BLaER1 treated with 17β-estradiol and CSF1 and Interleukin-3, amounts not matched to agents 10 nM and 100 nM (cell line): ENCODE data around the gene APOL3.
"Not testable (repeated sequence)": the region's sequence is repeated elsewhere in the genome, so short reads cannot be mapped to it uniquely, and the experiment has no call there.

Experiments used
- H3K27ac ChIP-seq, 11 experiments: shearing (Covaris generic); formaldehyde crosslinking; 2 replicates each; pipeline ENCODE4 v1.8.1; 2022
- H3K27me3 ChIP-seq, 11 experiments: shearing (Covaris generic); formaldehyde crosslinking; 2 replicates each; pipeline ENCODE4 v1.8.1; 2022
- H3K36me3 ChIP-seq, 11 experiments: shearing (Covaris generic); formaldehyde crosslinking; 2 replicates each; pipeline ENCODE4 v1.8.1; 2022
- H3K4me1 ChIP-seq, 10 experiments: shearing (Covaris generic); formaldehyde crosslinking; 2 replicates each; pipeline ENCODE4 v1.8.1; 2022
- H3K4me2 ChIP-seq, 11 experiments: shearing (Covaris generic); formaldehyde crosslinking; 2 replicates each; pipeline ENCODE4 v1.8.1; 2022
- H3K4me3 ChIP-seq, 10 experiments: shearing (Covaris generic); formaldehyde crosslinking; 2 replicates each; pipeline ENCODE4 v1.8.1; 2022
- H3K9ac ChIP-seq, 11 experiments: shearing (Covaris generic); formaldehyde crosslinking; 2 replicates each; pipeline ENCODE4 v1.8.1; 2022
- H3K9me3 ChIP-seq, 11 experiments: shearing (Covaris generic); formaldehyde crosslinking; replicated peaks in 1 of 11; 2 replicates each; pipeline ENCODE4 v1.8.1; 2022
- H4K20me1 ChIP-seq, 11 experiments: shearing (Covaris generic); formaldehyde crosslinking; 2 replicates each; pipeline ENCODE4 v1.8.1; 2022
- Cebpa-rat ChIP-seq, 11 experiments: shearing (Covaris generic); IDR thresholded peaks; 2 replicates each; pipeline ENCODE4 v1.8.1; 2022

The APOL3 gene

DNA sequence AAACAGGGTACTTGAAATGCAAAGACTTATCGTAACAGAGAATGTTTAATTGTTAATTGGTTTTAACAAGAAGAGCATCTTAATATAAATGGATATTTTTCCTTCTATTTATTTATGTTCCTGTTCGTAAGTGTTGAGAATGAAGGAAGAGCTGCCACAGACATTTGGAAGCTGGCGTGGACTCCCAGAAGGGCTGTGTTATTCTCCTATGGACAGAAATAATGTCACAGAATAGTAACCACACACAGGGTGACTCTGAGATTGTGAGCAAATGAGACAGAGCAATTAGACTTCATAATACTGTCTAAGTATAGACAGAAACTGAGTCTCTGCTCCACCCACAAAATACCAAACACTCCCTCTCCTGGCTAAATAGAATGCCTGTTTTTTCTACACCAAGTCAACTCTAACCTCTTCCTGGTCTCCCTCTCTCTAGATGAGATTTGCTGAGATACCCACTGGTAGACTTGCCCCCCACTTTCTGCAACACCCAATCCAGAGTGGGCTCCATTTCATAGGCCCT, 6.1 kb downstream of the APOL3 start:
- Histone ChIP-seq H3K27me3 (no peaks in the 10 kb centered on the region), H3K4me2 (peak overlapping the region; percentile 92 to 99 (median 97); a peak in 19 of 22 replicates), H3K36me3 (peaks cover 15 to 54% (median 39%) of the 10 kb centered on the region in 11 experiments), H3K4me3 (no peak overlapping the region), H3K9ac (no peak overlapping the region; a peak in 1 of 22 replicates), H3K4me1 (peaks cover 46 to 77% (median 48%) of the 10 kb centered on the region in 10 experiments), H4K20me1 (peaks cover 0 to 4% (median 0%) of the 10 kb centered on the region in 11 experiments; a peak in 1 of 22 replicates), H3K9me3 (peaks cover 0 to 18% (median 9%) of the 10 kb centered on the region in 11 experiments; a peak in 10 of 22 replicates), H3K27ac (peak overlapping the region in 3 of 11 experiments; percentile 30 to 95 (median 91); a peak in 3 of 22 replicates)
- TF ChIP-seq Cebpa-rat (IDR thresholded peaks at IDR 0.05): no peak

DNA sequence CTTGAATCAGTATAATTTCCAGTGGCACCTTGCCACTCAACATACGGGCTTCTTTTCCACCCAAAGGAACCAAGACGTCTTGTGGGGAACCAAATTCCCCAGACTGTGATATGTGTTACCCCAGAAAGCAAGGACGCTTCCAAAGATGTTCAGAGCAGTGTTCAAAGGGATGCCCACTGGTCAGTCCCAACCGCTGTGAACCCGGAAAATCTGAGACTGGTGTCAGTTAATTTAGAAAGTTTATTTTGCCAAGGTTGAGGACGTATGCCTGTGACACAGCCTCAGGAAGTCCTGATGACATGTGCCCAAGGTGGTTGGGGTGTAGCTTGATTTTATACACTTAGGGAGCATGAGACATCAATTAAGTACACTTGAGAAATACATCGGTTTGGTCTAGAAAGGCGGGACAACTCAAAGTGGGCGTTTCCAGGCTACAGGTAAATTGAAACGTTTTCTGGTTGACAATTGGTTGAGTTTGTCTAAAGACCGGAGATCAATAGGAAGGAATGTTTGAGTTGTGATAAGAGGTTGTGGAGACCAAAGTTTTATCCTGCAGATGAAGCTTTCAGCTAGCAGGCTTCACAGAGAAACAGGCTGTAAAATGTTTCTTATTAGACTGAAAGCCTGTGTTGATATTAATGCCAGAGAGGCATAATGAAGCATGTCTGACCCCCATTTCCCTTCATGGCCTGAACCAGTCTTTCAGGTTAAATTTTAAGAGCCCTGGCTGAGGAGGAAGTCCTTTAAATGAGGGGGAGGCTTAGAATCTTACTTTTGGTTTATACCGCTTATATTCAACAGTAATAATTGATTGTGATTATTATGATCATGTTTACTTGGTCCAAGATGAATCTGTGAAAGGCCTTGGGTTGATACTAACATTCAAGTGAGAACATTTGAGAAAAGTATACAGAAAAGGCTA, 6.8 kb downstream of the APOL3 start:
- Histone ChIP-seq H3K9me3 (peaks cover 0 to 18% (median 9%) of the 10 kb centered on the region in 11 experiments; a peak in 10 of 22 replicates), H3K36me3 (peaks cover 22 to 61% (median 45%) of the 10 kb centered on the region in 11 experiments), H3K4me2 (peak overlapping the region in 2 of 11 experiments; percentile 93 to 99; a peak in 2 of 22 replicates), H3K27ac (no peak overlapping the region), H4K20me1 (peaks cover 0 to 4% (median 0%) of the 10 kb centered on the region in 11 experiments; a peak in 1 of 22 replicates), H3K4me1 (peaks cover 41 to 75% (median 47%) of the 10 kb centered on the region in 10 experiments), H3K27me3 (no peaks in the 10 kb centered on the region), H3K4me3 (no peak overlapping the region), H3K9ac (no peak overlapping the region)
- no peak for TF ChIP-seq Cebpa-rat (IDR thresholded peaks at IDR 0.05)

DNA sequence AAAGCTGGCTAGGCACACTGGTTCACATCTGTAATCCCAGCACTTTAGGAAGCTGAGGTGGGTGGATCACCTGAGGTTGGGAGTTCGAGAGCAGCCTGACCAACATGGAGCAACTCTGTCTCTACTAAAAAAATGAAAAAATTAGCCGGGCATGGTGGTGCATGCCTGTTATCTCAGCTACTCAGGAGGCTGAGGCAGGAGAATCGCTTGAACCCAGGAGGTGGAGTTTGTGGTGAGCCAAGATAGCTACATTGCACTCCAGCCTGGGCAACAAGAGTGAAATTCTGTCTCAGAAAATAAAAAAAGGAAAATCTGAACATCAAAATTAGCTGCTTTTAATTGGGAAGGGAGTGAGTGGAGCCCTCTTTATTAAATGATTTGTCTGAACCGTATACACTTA, 7.7 kb downstream of the APOL3 start:
- H3K27ac ChIP-seq, H3K27me3 ChIP-seq, H3K4me2 ChIP-seq, H4K20me1 ChIP-seq, H3K9ac ChIP-seq, H3K4me3 ChIP-seq: not testable (repeated sequence)
- Histone ChIP-seq H3K36me3 (peaks cover 32 to 70% (median 52%) of the 10 kb centered on the region in 11 experiments), H3K4me1 (peaks cover 41 to 75% (median 47%) of the 10 kb centered on the region in 10 experiments), H3K9me3 (peaks cover 0 to 18% (median 9%) of the 10 kb centered on the region in 11 experiments; a peak in 10 of 22 replicates)

DNA sequence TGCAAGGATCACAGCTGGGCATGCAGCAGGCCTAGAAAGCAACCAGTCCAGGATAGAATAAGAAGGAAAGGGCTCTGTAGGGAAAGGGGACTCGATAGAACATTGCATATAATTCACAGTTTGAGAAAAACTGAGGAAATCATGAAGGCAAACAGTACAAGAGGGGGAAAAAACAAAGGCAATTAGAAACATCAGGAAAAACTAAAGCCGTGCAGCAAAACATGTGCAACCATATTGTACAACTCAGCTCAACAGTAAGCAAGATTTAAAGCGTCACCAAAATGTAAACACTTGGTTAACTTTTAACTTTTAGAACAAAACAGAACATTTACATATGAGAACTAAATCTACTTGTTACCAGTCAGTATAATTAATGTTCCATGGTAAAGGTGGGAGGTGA, 8.5 kb downstream of the APOL3 start:
- Histone ChIP-seq H4K20me1 (peaks cover 0 to 9% (median 0%) of the 10 kb centered on the region in 11 experiments; a peak in 2 of 22 replicates), H3K27me3 (no peaks in the 10 kb centered on the region), H3K4me3 (no peak overlapping the region), H3K27ac (no peak overlapping the region), H3K9me3 (peaks cover 0 to 18% (median 9%) of the 10 kb centered on the region in 11 experiments; a peak in 10 of 22 replicates), H3K4me2 (peak overlapping the region in 1 of 11 experiments; percentile 5; a peak in 1 of 22 replicates), H3K4me1 (peaks cover 41 to 75% (median 48%) of the 10 kb centered on the region in 10 experiments), H3K9ac (no peak overlapping the region), H3K36me3 (peaks cover 34 to 71% (median 52%) of the 10 kb centered on the region in 11 experiments)
- no peak for TF ChIP-seq Cebpa-rat (IDR thresholded peaks at IDR 0.05)

DNA sequence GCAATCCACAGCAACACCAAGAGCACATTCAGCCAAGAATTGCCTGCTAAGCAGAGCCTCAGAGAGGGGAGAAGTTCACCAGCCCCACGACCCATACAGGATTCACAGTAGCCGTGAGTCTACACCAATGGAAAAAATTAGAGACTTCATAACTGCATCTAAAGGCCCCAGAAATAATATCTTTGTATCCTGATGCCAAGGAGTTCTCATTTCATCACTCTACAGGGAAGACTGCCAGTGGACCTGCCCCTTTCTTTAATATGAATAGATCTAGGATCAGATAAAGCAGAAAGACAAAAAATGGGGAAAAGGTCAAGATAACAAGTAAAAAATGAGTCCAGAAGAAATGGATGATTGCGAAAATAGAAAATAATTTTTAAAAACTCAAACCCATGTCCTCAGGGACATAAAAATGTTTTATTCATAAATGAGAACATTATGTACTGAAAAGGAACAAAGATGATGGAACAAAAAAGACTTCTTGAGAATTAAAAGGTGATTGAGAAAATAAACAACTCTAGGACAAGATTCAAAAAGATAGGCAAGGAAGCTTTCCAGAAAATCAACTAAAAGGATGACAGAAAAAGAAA, 9.5 kb downstream of the APOL3 start:
- Histone ChIP-seq H3K4me1 (peaks cover 38 to 75% (median 44%) of the 10 kb centered on the region in 10 experiments), H3K9ac (peak overlapping the region in 1 of 11 experiments; percentile 18; a peak in 1 of 22 replicates), H3K27me3 (no peaks in the 10 kb centered on the region), H3K27ac (no peak overlapping the region), H3K9me3 (peaks cover 0 to 18% (median 9%) of the 10 kb centered on the region in 11 experiments; a peak in 10 of 22 replicates), H3K36me3 (peaks cover 34 to 75% (median 52%) of the 10 kb centered on the region in 11 experiments), H3K4me2 (peak overlapping the region in 1 of 11 experiments; percentile 39; a peak in 1 of 22 replicates), H3K4me3 (no peak overlapping the region), H4K20me1 (peaks cover 0 to 9% (median 0%) of the 10 kb centered on the region in 11 experiments; a peak in 2 of 22 replicates)
- TF ChIP-seq Cebpa-rat (IDR thresholded peaks at IDR 0.05): no peak

DNA sequence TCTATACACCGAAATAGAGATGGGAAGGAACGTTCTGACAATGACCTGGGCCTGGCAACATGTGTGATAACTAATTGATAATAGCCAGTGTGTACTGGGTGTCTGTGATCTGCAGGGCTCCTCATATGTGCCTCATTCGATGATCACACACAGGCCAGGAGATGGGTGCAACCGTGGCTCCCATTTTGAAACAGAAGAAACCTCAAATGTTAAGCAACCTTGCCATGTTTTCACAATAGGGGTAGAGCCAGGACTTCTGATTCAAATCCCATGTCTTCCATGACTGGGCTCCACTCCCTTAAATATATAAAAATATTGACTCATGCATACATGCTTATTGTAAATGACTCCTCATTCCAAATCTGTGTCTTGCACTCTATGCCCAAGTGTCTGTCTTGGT, 11.1 kb downstream of the APOL3 start:
- H3K4me3 ChIP-seq: no peak overlapping the region

DNA sequence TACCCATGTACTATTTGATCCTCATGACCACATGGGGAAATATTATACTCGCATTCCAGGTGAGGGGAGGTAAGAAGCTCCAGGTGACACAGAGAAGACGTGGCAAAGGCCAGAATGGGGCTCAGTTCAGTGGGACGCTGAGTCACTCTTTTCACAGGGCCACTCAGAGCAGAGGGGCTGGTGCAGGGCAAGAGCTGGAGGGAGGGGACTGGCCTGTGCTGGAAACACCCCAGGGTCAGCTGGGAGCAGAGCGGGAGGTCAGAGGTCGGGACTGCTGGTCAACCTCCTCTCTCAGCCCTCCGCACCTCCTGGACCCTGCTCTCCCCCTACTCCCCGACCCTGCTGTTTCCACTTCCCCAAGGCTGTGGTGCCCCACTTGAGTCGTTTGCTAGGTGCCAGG, 12.1 kb downstream of the APOL3 start:
- Histone ChIP-seq H4K20me1 (peaks cover 0 to 9% (median 0%) of the 10 kb centered on the region in 11 experiments; a peak in 2 of 22 replicates), H3K27ac (0 out of 22 replicates have a peak overlapping the region, but pooled peaks of 2 of the 11 experiments have one; percentile 19 to 21), H3K4me3 (no peak overlapping the region), H3K4me2 (peak overlapping the region; percentile 32 to 70 (median 60); a peak in 20 of 22 replicates), H3K36me3 (peaks cover 43 to 72% (median 54%) of the 10 kb centered on the region in 11 experiments), H3K9me3 (peaks cover 0 to 16% (median 9%) of the 10 kb centered on the region in 11 experiments; a peak in 10 of 22 replicates), H3K9ac (no peak overlapping the region; a peak in 3 of 22 replicates), H3K4me1 (peaks cover 20 to 53% (median 27%) of the 10 kb centered on the region in 10 experiments), H3K27me3 (no peaks in the 10 kb centered on the region)
- TF ChIP-seq Cebpa-rat (IDR thresholded peaks at IDR 0.05): no peak

More for the DNA sequence above, 11.1 kb downstream of the APOL3 start:
- Histone ChIP-seq H4K20me1 (peaks cover 0 to 9% (median 0%) of the 10 kb centered on the region in 11 experiments; a peak in 2 of 22 replicates), H3K36me3 (peaks cover 32 to 67% (median 50%) of the 10 kb centered on the region in 11 experiments), H3K9ac (no peak overlapping the region), H3K27me3 (no peaks in the 10 kb centered on the region), H3K27ac (no peak overlapping the region), H3K4me1 (peaks cover 21 to 63% (median 28%) of the 10 kb centered on the region in 10 experiments), H3K4me2 (peak overlapping the region in 3 of 11 experiments; percentile 7 to 35 (median 32); a peak in 2 of 22 replicates), H3K9me3 (peaks cover 0 to 18% (median 9%) of the 10 kb centered on the region in 11 experiments; a peak in 10 of 22 replicates)
- no peak for TF ChIP-seq Cebpa-rat (IDR thresholded peaks at IDR 0.05)

DNA sequence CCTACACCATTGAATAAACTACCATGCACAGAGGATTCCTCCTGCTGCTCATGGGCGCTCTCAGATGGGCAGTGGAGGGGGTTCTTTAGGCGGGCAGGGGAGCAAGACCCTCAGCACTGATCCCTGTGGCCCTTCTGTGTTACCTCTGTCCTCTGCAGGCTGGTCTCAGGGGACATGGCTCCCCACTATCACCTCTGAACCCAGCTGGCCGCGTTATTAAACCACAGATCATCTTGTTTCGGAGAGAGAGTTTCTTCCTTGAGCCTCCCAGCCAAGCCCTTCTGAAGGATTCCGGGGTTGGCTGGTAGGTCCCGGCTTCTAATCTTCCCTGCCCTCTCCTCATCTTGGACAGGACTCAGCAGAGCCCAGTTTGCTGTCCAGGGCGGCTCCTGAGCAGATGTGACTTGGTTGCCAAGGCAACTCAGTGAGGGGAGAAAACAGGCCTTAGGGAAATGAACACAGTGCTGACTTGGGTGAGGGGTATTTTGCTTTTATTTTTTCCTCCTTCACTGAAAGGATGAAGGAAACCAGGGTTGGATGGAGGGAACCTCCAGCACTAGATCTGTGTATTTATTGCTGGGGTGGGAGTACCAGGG, 13.3 kb downstream of the APOL3 start:
- H3K9me3 ChIP-seq: peaks cover 0 to 8% (median 4%) of the 10 kb centered on the region in 11 experiments; a peak in 7 of 22 replicates
- no peak overlapping the region for H3K4me3 ChIP-seq

More for the DNA sequence above, 13.3 kb downstream of the APOL3 start:
- Histone ChIP-seq H4K20me1 (peaks cover 0 to 9% (median 0%) of the 10 kb centered on the region in 11 experiments; a peak in 2 of 22 replicates), H3K27me3 (no peaks in the 10 kb centered on the region), H3K36me3 (peaks cover 46 to 73% (median 57%) of the 10 kb centered on the region in 11 experiments; a peak in 21 of 22 replicates), H3K4me2 (peak overlapping the region; percentile 32 to 70 (median 60); a peak in 21 of 22 replicates), H3K9ac (peak overlapping the region in 8 of 11 experiments; percentile 0 to 39 (median 24); a peak in 4 of 22 replicates), H3K4me1 (peaks cover 20 to 52% (median 27%) of the 10 kb centered on the region in 10 experiments), H3K27ac (peak overlapping the region in 8 of 11 experiments; percentile 3 to 56 (median 37); a peak in 10 of 22 replicates)
- no peak for TF ChIP-seq Cebpa-rat (IDR thresholded peaks at IDR 0.05)
